ENCODE measurements around the gene UBAP2L.
"Not testable (repeated sequence)": the region's sequence is repeated elsewhere in the genome, so short reads cannot be mapped to it uniquely, and the experiment has no call there.

Gene UBAP2L

DNA sequence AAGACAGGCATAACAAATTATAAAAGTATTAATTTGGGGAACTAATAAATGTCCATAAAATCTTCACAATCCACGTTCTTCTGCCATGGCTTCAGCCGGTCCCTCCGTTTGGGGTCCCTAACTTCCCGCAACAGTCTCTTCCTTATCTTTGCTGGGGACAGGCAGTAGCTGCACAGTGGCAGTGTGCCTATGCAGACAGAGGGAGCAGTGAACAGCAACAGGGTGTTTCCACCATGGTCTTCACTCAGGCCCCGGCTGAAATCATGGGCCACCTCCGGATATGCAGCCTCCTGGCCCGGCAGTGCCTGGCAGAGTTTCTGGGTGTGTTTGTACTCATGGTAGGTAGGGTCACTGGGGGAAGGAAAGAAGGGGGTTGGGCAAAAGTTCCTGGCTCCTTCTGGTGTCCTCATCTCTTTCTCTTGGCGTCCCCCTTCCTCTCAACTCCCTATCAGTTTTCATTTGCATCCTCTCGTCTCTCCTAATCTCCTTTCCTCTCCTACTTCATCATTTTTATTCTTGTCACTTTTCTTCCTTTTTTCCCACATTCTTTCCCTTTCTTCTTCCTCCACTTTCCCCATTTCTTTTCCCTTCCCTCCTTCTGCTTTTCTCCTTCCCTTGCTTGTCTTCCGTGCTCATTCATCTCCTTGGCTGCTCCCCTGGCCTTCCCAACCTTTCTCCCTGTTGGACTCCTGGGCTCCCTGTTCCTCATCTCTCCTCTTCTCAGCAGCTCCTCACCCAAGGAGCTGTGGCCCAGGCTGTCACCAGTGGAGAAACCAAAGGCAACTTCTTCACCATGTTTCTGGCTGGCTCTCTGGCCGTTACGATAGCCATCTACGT is 91.7 kb downstream of the UBAP2L start:
- not testable (repeated sequence) for DNase-seq

DNA sequence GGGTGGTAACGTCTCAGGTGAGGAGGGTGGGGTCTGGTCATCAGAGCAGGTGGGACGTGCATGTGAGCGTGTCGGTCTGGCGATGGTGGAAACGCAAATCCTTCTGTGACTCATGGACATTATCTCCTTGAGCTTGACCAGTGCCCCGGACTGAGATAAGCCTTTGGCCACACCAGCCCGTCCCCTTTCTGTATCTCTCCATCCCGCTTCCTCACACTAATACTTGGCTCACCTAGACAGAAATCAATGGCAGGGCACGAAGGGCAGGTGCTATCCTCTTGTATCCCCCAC is 92.3 kb downstream of the UBAP2L start:
- DNase-seq = no peak

DNA sequence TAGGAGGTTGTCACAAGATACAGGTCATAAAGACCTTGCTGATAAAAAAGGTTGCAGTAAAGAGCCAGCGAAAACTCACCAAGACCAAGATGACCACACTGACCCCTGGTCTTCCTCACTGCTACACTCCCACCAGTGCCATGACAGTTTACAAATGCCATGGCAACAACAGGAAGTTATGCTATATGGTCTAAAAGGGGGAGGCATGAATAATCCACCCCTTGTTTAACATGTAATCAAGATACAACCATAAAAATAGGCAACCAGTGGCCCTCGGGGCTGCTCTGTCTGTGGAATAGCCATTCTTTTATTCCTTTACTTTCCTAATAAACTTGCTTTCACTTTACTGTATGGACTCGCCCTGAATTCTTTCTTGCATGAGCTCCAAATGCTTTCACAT is 93.5 kb downstream of the UBAP2L start:
- DNase-seq = not testable (repeated sequence)

DNA sequence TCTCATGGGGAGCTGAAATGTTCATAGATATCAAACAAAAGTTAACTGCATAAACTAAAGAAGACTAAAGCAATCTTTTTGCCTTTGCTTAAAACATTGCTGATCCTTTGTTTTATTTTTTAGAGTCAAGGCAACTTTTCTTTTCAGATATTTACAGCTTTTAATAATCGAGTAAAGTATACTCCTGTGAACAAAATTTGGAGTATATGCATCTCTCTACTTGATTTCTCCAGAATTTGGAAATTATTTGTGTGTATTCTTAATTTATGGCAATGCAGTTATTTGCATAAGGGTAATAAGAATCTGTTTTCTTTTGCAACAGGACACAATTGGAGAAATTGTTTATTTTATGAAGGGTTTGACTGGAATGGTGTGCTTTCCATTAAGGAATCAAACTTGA is 95.9 kb downstream of the UBAP2L start:
- DNase-seq = no peak

DNA sequence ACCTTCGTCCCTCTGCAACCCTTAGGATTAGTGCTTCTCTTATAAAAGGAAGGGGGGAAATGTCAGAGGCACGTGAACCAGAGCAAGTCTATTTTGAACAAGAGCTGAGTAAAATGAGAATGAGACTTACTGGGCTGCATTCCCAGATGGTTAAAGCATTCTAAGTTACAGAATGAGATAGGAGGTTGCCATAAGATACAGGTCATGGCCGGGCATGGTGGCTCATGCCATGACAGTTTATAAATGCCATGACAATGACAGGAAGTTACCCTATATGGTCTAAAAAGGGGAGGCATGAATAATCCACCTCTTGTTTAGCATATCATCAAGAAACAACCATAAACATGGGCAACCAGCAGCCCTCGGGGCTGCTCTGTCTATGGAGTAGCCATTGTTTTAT is 97.6 kb downstream of the UBAP2L start:
- DNase-seq = no peak
